Spleen (tissue), 11 donors: ENCODE data around the gene DDAH2. TPM values are rescaled to one million over a fixed set of nuclear protein-coding genes. Genes with fewer than 3 reads are reported as not detected.

Experiments used
- DNase-seq: peaks from one replicate; pipeline ENCODE4 v3.0.0-alpha.2; 2020
- H3K27ac ChIP-seq, 8 donors: fragments of 200-600 bp; sonication (generic) in 7 of 8; 1 replicate in 4 of 8; 2 replicates in 4 of 8; pipeline versions ENCODE4 v1.5.0 to v1.8.0; 2016 to 2021; ENCODE audit warnings: inconsistent platforms in 4 of 8, mild to moderate bottlenecking in 4 of 8, moderate library complexity in 1 of 8
- H3K27me3 ChIP-seq, 7 donors: fragments of 200-600 bp; sonication (generic) in 6 of 7; replicated peaks in 1 of 7; 1 replicate in 4 of 7; 2 replicates in 3 of 7; pipeline versions ENCODE4 v1.5.0 to v1.8.0; 2016 to 2021; ENCODE audit warnings: inconsistent platforms in 3 of 7, mild to moderate bottlenecking in 1 of 7
- H3K36me3 ChIP-seq, 6 donors: fragments of 200-600 bp; sonication (generic) in 5 of 6; 1 replicate in 4 of 6; 2 replicates in 2 of 6; pipeline versions ENCODE4 v1.5.0 to v1.8.0; 2016 to 2021; ENCODE audit warnings: inconsistent platforms in 2 of 6
- H3K4me1 ChIP-seq, 6 donors: fragments of 200-600 bp; sonication (generic) in 5 of 6; 1 replicate in 3 of 6; 2 replicates in 3 of 6; pipeline versions ENCODE4 v1.5.0 to v1.8.0; 2016 to 2021; ENCODE audit warnings: inconsistent platforms in 3 of 6
- H3K4me3 ChIP-seq, 8 donors: fragments of 200-600 bp; sonication (generic) in 7 of 8; 1 replicate in 4 of 8; 2 replicates in 4 of 8; pipeline versions ENCODE4 v1.5.0 to v1.8.0; 2016 to 2021; ENCODE audit warnings: inconsistent platforms in 4 of 8, mild to moderate bottlenecking in 4 of 8, moderate library complexity in 2 of 8
- H3K9me3 ChIP-seq, 8 donors: fragments of 200-600 bp; sonication (generic) in 7 of 8; 1 replicate in 4 of 8; 2 replicates in 4 of 8; pipeline versions ENCODE4 v1.5.0 to v1.8.0; 2016 to 2021; ENCODE audit warnings: inconsistent platforms in 4 of 8
- POLR2A ChIP-seq, 3 donors: fragments of 450-650 bp; IDR thresholded peaks; one replicate each; pipeline ENCODE4 v1.5.1; 2017; ENCODE audit warnings: antibody characterized with exemption in 3 of 3, mild to moderate bottlenecking in 1 of 3
- POLR2AphosphoS5 ChIP-seq, 3 donors: sonication (generic); formaldehyde crosslinking; IDR thresholded peaks; one replicate each; pipeline ENCODE4 v1.5.1; 2017; ENCODE audit warnings: antibody characterized with exemption in 3 of 3
- WGBS, 5 donors: extraction: QIAGEN DNeasy Blood & Tissue Kit in 3 of 5; methylation state at CpG; one replicate each; pipeline versions ENCODE4 v1.1.5 to v1.1.7; 2013 to 2018; 5-methylcytosine and 5-hydroxymethylcytosine counted together
- intact Hi-C: fragments of 100-400 bp; cut with DNase I; formaldehyde crosslinking; loops from one replicate; pipeline ENCODE4 v1.15.0; 2023; ENCODE audit warnings: low total_unique reads
- polyA plus RNA-seq, 3 donors: library from polyadenylated mRNA; stranded (reverse); fragments of 200-250 nt; gene quantifications; one replicate each; pipeline ENCODE4 v1.2.1, GENCODE V29; 2013
- total RNA-seq, 7 donors: library from RNA; depleted of rRNA in 3 of 7; stranded (reverse); fragments of >200 nt in 3 of 7; fragmentation: NEBNext Ultra II Directional in 4 of 7; extraction: Animal tissue kit (Norgen Biotek cat#: 25700) in 4 of 7; gene quantifications; one replicate each; pipeline versions ENCODE4 v1.1.0 to v1.2.1, GENCODE V29; 2016 to 2021
- TF ChIP-seq, protein P1 (sequence below), 11 experiments: fragments of 200-600 bp in 7 of 11; fragments of 450-650 bp in 4 of 11; sonication (generic) in 4 of 11; IDR thresholded peaks in 8 of 11; conservative IDR thresholded peaks in 3 of 11; 1 replicate in 7 of 11; 2 replicates in 4 of 11; pipeline versions ENCODE4 v1.4.0 to v1.8.0; 2016 to 2021; ENCODE audit warnings: antibody characterized with exemption in 11 of 11, inconsistent platforms in 4 of 11, mild to moderate bottlenecking in 1 of 11
- donor health status: healthy with polysubstance abuse.
- donor health status: DM: no; HTN: no; CAD: no; lungs with moderate emphysema.
- donor health status: DM: no; HTN: no; CAD: no.
- donor health status: Bipolar disorder and iron deficiency.
- donor health status: healthy.
- donor health status: DM: no; HTN: no; CAD: no.
- donor health status: DM: yes; HTN: yes; CAD: no.

DDAH2 gene
- total and polyA plus RNA-seq, 10 donors, result 63.0 to 116 (median 76.7) TPM

DNA sequence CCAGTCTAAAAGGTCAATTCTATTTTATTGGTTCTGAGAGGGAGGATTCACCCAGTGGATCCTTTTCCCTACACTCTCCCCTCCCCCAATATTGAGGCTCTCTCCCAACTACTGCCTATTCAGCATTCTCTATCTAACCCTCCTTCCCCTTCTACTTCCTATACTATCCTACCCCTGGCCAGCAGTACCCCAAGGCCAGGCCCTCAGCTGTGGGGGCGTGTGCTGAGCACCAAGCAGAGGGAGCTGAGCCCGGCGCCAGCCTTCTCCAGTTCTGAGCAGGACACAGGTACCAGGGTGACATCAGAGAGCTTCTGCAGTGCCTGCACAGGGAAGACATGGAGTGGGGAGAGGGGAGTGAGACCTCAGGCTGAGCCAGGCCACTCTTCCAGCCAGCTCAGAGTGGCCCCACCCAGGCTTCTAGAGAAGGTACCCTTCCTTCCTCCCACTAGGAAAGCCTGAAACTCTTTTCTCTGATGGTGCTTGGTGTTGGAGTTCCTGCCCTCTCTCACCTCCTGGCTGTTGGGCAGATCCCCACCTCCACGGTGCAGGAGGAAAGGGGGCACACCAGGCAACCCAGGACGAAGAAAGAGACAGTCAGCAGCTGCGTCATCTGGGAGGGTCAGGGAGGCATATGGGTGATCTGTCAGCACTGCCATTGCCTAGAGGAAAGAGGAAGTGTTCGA is 1.9 kb downstream of the DDAH2 start:
- Histone ChIP-seq H3K27me3 (no peaks in the 10 kb centered on the region), H3K27ac (peak overlapping the region; percentile 79 to 99 (median 94)), H3K4me3 (peak overlapping the region in 3 of 8 donors; percentile 80 to 83 (median 82)), H3K4me1 (peaks cover 27 to 82% (median 65%) of the 10 kb centered on the region in 6 donors), H3K36me3 (peaks cover 7 to 53% (median 20%) of the 10 kb centered on the region in 6 donors), H3K9me3 (no peaks in the 10 kb centered on the region)
- WGBS, 5 donors, result 31 to 43% (median 38%) methylated on average over 7 of the region's 7 CpGs
- intact Hi-C loops, result no loop called here
- peak; percentile 88 for DNase-seq
- TF ChIP-seq, protein P1, sequence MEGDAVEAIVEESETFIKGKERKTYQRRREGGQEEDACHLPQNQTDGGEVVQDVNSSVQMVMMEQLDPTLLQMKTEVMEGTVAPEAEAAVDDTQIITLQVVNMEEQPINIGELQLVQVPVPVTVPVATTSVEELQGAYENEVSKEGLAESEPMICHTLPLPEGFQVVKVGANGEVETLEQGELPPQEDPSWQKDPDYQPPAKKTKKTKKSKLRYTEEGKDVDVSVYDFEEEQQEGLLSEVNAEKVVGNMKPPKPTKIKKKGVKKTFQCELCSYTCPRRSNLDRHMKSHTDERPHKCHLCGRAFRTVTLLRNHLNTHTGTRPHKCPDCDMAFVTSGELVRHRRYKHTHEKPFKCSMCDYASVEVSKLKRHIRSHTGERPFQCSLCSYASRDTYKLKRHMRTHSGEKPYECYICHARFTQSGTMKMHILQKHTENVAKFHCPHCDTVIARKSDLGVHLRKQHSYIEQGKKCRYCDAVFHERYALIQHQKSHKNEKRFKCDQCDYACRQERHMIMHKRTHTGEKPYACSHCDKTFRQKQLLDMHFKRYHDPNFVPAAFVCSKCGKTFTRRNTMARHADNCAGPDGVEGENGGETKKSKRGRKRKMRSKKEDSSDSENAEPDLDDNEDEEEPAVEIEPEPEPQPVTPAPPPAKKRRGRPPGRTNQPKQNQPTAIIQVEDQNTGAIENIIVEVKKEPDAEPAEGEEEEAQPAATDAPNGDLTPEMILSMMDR (IDR thresholded peaks at IDR 0.05 in 8 of 11, conservative IDR thresholded peaks at IDR 0.05 in 3 of 11), result peak in 1 of 11 experiments; percentile 6
- TF ChIP-seq POLR2A (IDR thresholded peaks at IDR 0.05) (no peak), POLR2AphosphoS5 (IDR thresholded peaks at IDR 0.05) (peak in 2 of 3 donors; percentile 59 to 75)

DNA sequence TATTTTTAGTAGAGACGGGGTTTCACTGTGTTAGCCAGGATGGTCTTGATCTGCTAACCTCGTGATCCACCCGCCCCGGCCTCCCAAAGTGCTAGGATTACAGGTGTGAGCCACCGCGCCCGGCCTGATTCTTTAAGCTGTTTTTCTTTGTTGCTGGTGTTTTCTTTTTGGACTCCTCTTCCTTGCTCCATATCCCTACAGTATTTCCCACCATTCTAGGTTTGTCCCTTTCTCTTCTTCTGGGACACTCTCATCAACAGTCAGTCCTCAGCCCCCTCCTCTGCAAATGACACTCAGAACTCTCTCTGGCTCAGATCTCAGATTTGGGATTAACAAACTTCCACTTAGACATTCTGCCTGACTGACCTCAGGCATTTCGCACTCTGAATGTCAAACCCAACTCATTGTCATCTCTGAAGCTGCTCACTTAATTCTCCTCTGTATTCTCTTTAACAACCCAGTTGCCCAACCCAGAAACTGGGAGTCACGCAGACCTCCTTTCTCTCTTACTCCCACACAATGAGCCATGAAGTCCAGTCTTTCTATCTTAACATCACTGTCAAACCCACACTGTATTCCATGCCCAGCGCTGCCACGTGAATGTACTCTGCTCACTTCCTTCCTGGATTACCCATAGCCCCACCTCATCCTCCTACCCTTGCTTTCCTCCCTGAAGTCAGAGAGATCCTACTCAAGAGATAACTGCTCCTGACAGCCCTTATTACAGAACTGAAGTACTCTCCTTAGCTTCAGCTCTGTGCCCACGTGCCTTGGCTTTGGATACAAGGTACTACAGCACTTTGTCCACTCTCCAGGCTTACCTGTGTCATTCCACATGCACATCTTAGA is 3.4 kb downstream of the DDAH2 start:
- TF ChIP-seq, protein P1 (IDR thresholded peaks at IDR 0.05 in 8 of 11, conservative IDR thresholded peaks at IDR 0.05 in 3 of 11), result no peak
- TF ChIP-seq POLR2AphosphoS5 (IDR thresholded peaks at IDR 0.05), result peak in 1 of 3 donors; percentile 55
- no peak for TF ChIP-seq POLR2A (IDR thresholded peaks at IDR 0.05)
- peak; percentile 56 for DNase-seq
- Histone ChIP-seq H3K4me3 (no peak overlapping the region), H3K27ac (peak overlapping the region in 5 of 8 donors; percentile 93 to 99 (median 95)), H3K9me3 (no peaks in the 10 kb centered on the region), H3K36me3 (peaks cover 1 to 38% (median 6%) of the 10 kb centered on the region in 6 donors), H3K27me3 (no peaks in the 10 kb centered on the region), H3K4me1 (peaks cover 18 to 68% (median 51%) of the 10 kb centered on the region in 6 donors)
- 76 to 79% (median 78%) methylated on average over 12 of the region's 12 CpGs for WGBS, 5 donors
- intact Hi-C loops, result no loop called here

DNA sequence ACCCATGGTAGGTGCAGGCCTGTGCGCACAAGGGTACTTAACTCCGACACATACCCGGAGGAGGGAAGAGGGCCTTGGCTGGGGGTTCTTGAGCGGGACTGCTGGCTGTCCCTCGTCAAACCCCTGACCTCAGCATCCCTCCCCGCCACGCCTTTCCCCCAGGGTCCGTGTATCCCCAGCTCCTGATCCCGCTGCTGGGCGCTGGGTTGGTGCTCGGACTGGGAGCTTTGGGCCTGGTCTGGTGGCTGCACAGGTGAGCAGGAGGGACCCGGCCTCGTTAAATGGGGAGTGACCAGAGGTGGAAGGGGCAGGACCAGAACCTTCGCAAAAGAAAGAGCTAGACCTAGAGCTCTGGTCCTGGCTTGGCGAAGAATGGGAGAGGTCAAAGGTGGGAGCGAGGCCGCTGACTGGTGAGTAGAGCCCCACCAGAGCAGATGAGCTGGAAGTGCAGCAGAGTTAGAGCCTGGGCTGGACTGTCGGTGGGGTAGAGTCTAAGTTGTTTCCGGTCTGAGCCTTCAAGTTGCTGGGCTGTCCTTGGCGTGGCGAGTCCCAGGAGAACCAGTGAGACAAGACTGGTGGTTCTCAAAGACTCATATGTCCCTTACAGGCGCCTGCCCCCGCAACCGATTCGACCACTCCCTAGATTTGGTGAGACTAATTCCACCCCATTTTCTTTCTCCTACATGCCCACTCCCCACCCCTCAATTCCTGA is 5.0 kb downstream of the DDAH2 start:
- Histone ChIP-seq H3K9me3 (no peaks in the 10 kb centered on the region), H3K36me3 (peaks cover 0 to 32% (median 1%) of the 10 kb centered on the region in 6 donors), H3K27ac (no peak overlapping the region), H3K4me3 (peak overlapping the region in 1 of 8 donors; percentile 6), H3K27me3 (no peaks in the 10 kb centered on the region), H3K4me1 (peaks cover 18 to 52% (median 40%) of the 10 kb centered on the region in 6 donors)
- DNase-seq, result no peak
- TF ChIP-seq POLR2AphosphoS5 (IDR thresholded peaks at IDR 0.05), result peak in 1 of 3 donors; percentile 69
- TF ChIP-seq, protein P1 (IDR thresholded peaks at IDR 0.05 in 8 of 11, conservative IDR thresholded peaks at IDR 0.05 in 3 of 11), result no peak
- intact Hi-C loops, result no loop called here
- whole genome bisulfite sequencing, 5 donors, result 89 to 93% (median 90%) methylated on average over 23 to 25 of the region's 25 CpGs
